ENCODE data around the gene PPP3R1.

Gene PPP3R1

DNA sequence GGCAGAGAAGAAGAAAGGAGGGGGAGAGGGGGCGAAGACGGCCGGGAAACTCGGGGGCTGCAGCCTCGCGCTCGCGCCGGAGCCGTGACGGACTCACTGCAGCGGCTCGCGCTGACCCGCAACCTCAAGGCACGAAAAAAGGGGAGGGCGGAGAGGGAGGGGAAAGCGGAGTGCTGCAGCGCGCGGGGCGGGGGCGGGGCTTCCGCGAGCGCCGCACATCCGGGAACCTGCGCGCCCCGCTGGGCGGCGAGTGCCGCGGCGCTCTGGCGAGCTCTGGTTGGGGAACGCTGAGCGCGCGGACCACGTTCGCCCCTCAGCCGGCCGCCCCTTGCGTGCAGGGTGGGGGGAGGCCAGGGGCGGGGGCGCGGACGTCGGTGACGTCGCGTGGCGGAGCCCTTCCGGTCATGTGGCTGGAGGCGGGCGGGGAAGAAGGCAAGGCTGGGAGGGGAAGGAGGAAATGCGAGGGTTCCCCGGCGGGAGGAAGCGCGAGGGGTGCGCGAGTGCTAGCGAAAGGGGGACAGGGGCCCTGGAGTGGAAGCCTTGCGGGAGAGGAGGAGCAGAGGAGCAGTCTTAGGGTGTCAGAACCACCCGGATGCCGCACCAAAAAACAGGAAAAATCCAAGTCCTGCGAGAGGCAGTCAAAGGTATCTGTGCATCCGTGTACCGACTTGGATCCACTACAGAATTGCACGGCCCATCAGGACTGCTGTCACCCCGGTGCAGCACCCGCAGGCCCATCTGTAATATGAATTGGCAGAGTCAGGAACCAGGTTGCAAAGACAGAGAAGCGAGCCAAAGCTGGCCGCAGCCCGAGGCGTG, at the start of gene PPP3R1:
TSS of gene PPP3R1 (minus strand) at position 133 of the 819 bp plus-strand sequence. CDS start 405 bp downstream, outside the sequence.
- H3K36me3 ChIP-seq (ENCODE audit: control insufficient read depth in 2 of 2, insufficient read depth in 2 of 2, low read length in 2 of 2), result no peaks in the 10 kb centered on the region
- peaks cover 28 to 30% of the 10 kb centered on the region in 2 donors for H3K4me1 ChIP-seq (ENCODE audit: control insufficient read depth in 2 of 2, insufficient read depth in 2 of 2, low read length in 2 of 2)
- H3K27ac ChIP-seq (ENCODE audit: low read depth in 2 of 2, low read length in 2 of 2), result peak within 1 kb of the TSS; percentile 99
- no peaks in the 10 kb centered on the region for H3K27me3 ChIP-seq (ENCODE audit: control insufficient read depth in 2 of 2, insufficient read depth in 2 of 2, low read length in 2 of 2)
- H3K9me3 ChIP-seq (ENCODE audit: control insufficient read depth in 2 of 2, low read length in 2 of 2), result no peaks in the 10 kb centered on the region
- peak within 1 kb of the TSS; percentile 94 to 96 for H3K9ac ChIP-seq (ENCODE audit: low read depth in 1 of 2, low read length in 2 of 2)
- peak within 1 kb of the TSS; percentile 90 to 95 for H3K4me3 ChIP-seq (ENCODE audit: low read length in 2 of 2)

DNA sequence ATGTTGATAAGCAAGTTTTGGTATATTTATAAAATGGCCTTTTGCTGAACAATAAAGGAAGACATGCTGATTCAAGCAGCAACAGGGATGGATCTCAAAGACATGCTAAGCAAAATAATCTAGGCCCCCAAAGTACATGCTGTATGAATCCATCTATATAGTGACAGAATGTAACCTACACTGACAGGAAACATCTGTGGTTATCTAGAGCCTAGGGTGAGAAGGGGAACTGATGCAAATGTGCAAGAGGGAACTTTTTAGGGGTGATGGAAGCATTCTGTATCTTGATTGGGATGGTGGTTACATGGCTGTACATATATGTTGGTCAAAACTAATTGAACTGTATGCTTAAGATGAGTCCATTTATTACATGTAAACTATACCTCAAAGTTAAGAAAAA, 43.2 kb upstream of the PPP3R1 start:
- H3K27me3 ChIP-seq (ENCODE audit: control insufficient read depth in 2 of 2, insufficient read depth in 2 of 2, low read length in 2 of 2), result no peaks in the 10 kb centered on the region
- no peaks in the 10 kb centered on the region for H3K36me3 ChIP-seq (ENCODE audit: control insufficient read depth in 2 of 2, insufficient read depth in 2 of 2, low read length in 2 of 2)
- no peak overlapping the region for H3K27ac ChIP-seq (ENCODE audit: low read depth in 2 of 2, low read length in 2 of 2)
- no peak overlapping the region for H3K4me3 ChIP-seq (ENCODE audit: low read length in 2 of 2)
- no peak overlapping the region for H3K9ac ChIP-seq (ENCODE audit: low read depth in 1 of 2, low read length in 2 of 2)
- H3K4me1 ChIP-seq (ENCODE audit: control insufficient read depth in 2 of 2, insufficient read depth in 2 of 2, low read length in 2 of 2), result no peaks in the 10 kb centered on the region
- H3K9me3 ChIP-seq (ENCODE audit: control insufficient read depth in 2 of 2, low read length in 2 of 2), result no peaks in the 10 kb centered on the region

DNA sequence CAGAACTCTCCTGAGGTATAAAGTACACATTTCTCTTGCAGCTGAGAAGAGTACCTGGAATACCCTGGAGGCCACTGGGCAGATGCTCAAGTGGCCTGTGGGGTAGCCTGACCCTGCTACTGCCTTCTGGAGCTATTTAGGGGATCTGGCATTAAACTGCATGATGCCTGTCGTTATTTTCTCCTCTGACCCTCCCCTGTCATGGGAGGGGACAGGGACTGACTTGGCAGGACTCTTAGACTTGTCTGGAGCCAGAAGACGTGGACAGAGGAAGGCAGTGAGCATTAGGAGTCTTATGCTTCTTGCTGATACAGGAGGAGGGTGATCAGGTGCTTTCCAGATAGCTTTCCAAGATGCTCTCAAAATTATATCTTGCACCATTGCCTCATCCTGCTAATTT, 42.6 kb upstream of the PPP3R1 start:
- Histone ChIP-seq H3K4me1 (ENCODE audit: control insufficient read depth in 2 of 2, insufficient read depth in 2 of 2, low read length in 2 of 2) (no peaks in the 10 kb centered on the region), H3K27ac (ENCODE audit: low read depth in 2 of 2, low read length in 2 of 2) (no peak overlapping the region), H3K36me3 (ENCODE audit: control insufficient read depth in 2 of 2, insufficient read depth in 2 of 2, low read length in 2 of 2) (no peaks in the 10 kb centered on the region), H3K9ac (ENCODE audit: low read depth in 1 of 2, low read length in 2 of 2) (no peak overlapping the region), H3K4me3 (ENCODE audit: low read length in 2 of 2) (no peak overlapping the region), H3K27me3 (ENCODE audit: control insufficient read depth in 2 of 2, insufficient read depth in 2 of 2, low read length in 2 of 2) (no peaks in the 10 kb centered on the region), H3K9me3 (ENCODE audit: control insufficient read depth in 2 of 2, low read length in 2 of 2) (no peaks in the 10 kb centered on the region)

DNA sequence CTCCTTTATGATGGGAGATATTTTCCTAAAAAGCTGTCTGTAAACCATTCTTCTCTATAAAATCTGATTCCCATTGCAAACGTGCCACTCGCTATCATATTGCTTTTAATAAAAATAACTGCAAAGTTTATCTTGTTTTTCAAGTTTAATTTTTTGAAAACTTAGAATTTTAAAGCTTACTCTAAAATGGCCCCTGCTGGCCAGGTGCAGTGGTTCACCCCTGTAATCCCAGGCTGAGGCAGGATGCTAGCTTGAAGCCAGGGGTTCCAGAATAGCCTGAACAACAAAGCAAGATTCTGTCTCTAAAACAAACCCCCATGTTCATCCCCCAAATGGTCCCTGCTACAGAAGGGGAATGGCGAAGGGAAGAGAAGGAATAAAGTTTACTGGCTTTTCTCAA, 41.9 kb upstream of the PPP3R1 start:
- H3K9ac ChIP-seq (ENCODE audit: low read depth in 1 of 2, low read length in 2 of 2), result no peak overlapping the region
- H3K4me3 ChIP-seq (ENCODE audit: low read length in 2 of 2), result no peak overlapping the region
- no peak overlapping the region for H3K27ac ChIP-seq (ENCODE audit: low read depth in 2 of 2, low read length in 2 of 2)
- H3K27me3 ChIP-seq (ENCODE audit: control insufficient read depth in 2 of 2, insufficient read depth in 2 of 2, low read length in 2 of 2), result no peaks in the 10 kb centered on the region
- no peaks in the 10 kb centered on the region for H3K36me3 ChIP-seq (ENCODE audit: control insufficient read depth in 2 of 2, insufficient read depth in 2 of 2, low read length in 2 of 2)
- no peaks in the 10 kb centered on the region for H3K9me3 ChIP-seq (ENCODE audit: control insufficient read depth in 2 of 2, low read length in 2 of 2)
- no peaks in the 10 kb centered on the region for H3K4me1 ChIP-seq (ENCODE audit: control insufficient read depth in 2 of 2, insufficient read depth in 2 of 2, low read length in 2 of 2)

DNA sequence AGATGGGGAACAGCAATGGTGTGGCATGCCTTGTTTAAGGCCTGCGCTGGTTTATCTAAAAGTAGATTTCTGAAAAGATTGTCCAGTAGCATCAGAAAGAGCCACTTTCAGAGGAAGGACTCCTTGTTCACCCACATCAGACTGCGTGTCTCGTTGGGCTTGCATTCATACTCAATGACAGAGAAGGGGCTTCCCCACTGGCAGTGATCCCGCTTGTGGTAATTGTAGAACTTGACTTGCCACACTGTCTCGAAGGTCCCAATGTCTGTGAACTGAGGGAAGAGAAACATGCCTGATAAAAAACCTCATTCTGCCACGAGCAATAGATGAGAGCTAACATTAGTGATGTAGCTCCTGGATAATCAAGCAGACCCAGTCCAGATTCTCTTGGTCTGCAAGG, 41.4 kb upstream of the PPP3R1 start:
- Histone ChIP-seq H3K36me3 (ENCODE audit: control insufficient read depth in 2 of 2, insufficient read depth in 2 of 2, low read length in 2 of 2) (no peaks in the 10 kb centered on the region), H3K9ac (ENCODE audit: low read depth in 1 of 2, low read length in 2 of 2) (no peak overlapping the region), H3K9me3 (ENCODE audit: control insufficient read depth in 2 of 2, low read length in 2 of 2) (no peaks in the 10 kb centered on the region), H3K27me3 (ENCODE audit: control insufficient read depth in 2 of 2, insufficient read depth in 2 of 2, low read length in 2 of 2) (no peaks in the 10 kb centered on the region), H3K4me3 (ENCODE audit: low read length in 2 of 2) (no peak overlapping the region), H3K27ac (ENCODE audit: low read depth in 2 of 2, low read length in 2 of 2) (no peak overlapping the region), H3K4me1 (ENCODE audit: control insufficient read depth in 2 of 2, insufficient read depth in 2 of 2, low read length in 2 of 2) (no peaks in the 10 kb centered on the region)

GRCh38 chr2:68293024-68293423, 40.7 kb upstream of the PPP3R1 start:
- no peaks in the 10 kb centered on the region for H3K27me3 ChIP-seq (ENCODE audit: control insufficient read depth in 2 of 2, insufficient read depth in 2 of 2, low read length in 2 of 2)
- H3K9me3 ChIP-seq (ENCODE audit: control insufficient read depth in 2 of 2, low read length in 2 of 2), result no peaks in the 10 kb centered on the region
- no peaks in the 10 kb centered on the region for H3K36me3 ChIP-seq (ENCODE audit: control insufficient read depth in 2 of 2, insufficient read depth in 2 of 2, low read length in 2 of 2)
- no peak overlapping the region for H3K9ac ChIP-seq (ENCODE audit: low read depth in 1 of 2, low read length in 2 of 2)
- no peak overlapping the region for H3K4me3 ChIP-seq (ENCODE audit: low read length in 2 of 2)
- H3K4me1 ChIP-seq (ENCODE audit: control insufficient read depth in 2 of 2, insufficient read depth in 2 of 2, low read length in 2 of 2), result no peaks in the 10 kb centered on the region
- H3K27ac ChIP-seq (ENCODE audit: low read depth in 2 of 2, low read length in 2 of 2), result no peak overlapping the region

DNA sequence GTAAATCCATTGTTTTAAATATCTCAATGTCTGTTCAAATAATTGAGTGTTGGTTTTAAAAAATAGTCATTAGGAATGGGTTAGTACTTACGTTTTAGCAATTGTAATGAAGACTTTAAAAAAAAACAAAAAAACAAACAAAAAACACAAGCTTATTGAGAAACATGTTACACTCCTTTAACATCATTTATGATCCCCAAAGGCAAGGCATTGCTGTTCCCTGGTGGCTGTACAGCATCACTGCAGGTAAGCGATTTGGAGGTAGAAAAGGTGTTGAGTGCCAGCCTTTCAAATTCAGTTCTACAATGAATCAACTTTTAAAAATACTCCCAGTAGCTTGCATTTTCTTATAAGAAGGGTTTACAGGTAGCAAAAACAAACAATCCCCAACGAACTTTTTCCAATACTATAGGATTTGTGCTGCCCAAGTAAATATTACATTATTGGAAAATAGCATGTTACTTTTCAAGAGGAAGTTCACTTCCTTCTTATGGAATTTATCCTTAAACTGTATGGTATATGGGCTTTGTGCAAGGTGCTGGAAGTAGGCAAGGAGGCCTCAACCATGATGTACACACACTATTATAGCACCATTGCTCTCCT, 39.9 kb upstream of the PPP3R1 start:
- Histone ChIP-seq H3K4me3 (ENCODE audit: low read length in 2 of 2) (no peak overlapping the region), H3K27ac (ENCODE audit: low read depth in 2 of 2, low read length in 2 of 2) (no peak overlapping the region), H3K36me3 (ENCODE audit: control insufficient read depth in 2 of 2, insufficient read depth in 2 of 2, low read length in 2 of 2) (no peaks in the 10 kb centered on the region), H3K4me1 (ENCODE audit: control insufficient read depth in 2 of 2, insufficient read depth in 2 of 2, low read length in 2 of 2) (peaks cover 0 to 2% of the 10 kb centered on the region in 2 donors), H3K9me3 (ENCODE audit: control insufficient read depth in 2 of 2, low read length in 2 of 2) (no peaks in the 10 kb centered on the region), H3K27me3 (ENCODE audit: control insufficient read depth in 2 of 2, insufficient read depth in 2 of 2, low read length in 2 of 2) (no peaks in the 10 kb centered on the region), H3K9ac (ENCODE audit: low read depth in 1 of 2, low read length in 2 of 2) (no peak overlapping the region)

- Histone ChIP-seq H3K4me1 (ENCODE audit: control insufficient read depth in 2 of 2, insufficient read depth in 2 of 2, low read length in 2 of 2) (peaks cover 0 to 2% of the 10 kb centered on the region in 2 donors), H3K9ac (ENCODE audit: low read depth in 1 of 2, low read length in 2 of 2) (no peak overlapping the region), H3K9me3 (ENCODE audit: control insufficient read depth in 2 of 2, low read length in 2 of 2) (no peaks in the 10 kb centered on the region), H3K36me3 (ENCODE audit: control insufficient read depth in 2 of 2, insufficient read depth in 2 of 2, low read length in 2 of 2) (no peaks in the 10 kb centered on the region), H3K27me3 (ENCODE audit: control insufficient read depth in 2 of 2, insufficient read depth in 2 of 2, low read length in 2 of 2) (no peaks in the 10 kb centered on the region), H3K27ac (ENCODE audit: low read depth in 2 of 2, low read length in 2 of 2) (no peak overlapping the region), H3K4me3 (ENCODE audit: low read length in 2 of 2) (no peak overlapping the region)
Measured at GRCh38 chr2:68291314-68291713, 39.0 kb upstream of the PPP3R1 start.

GRCh38 chr2:68290901-68291300, 38.6 kb upstream of the PPP3R1 start:
- H3K27me3 ChIP-seq (ENCODE audit: control insufficient read depth in 2 of 2, insufficient read depth in 2 of 2, low read length in 2 of 2), result no peaks in the 10 kb centered on the region
- no peak overlapping the region for H3K4me3 ChIP-seq (ENCODE audit: low read length in 2 of 2)
- H3K4me1 ChIP-seq (ENCODE audit: control insufficient read depth in 2 of 2, insufficient read depth in 2 of 2, low read length in 2 of 2), result peaks cover 0 to 2% of the 10 kb centered on the region in 2 donors
- no peaks in the 10 kb centered on the region for H3K9me3 ChIP-seq (ENCODE audit: control insufficient read depth in 2 of 2, low read length in 2 of 2)
- no peak overlapping the region for H3K27ac ChIP-seq (ENCODE audit: low read depth in 2 of 2, low read length in 2 of 2)
- H3K9ac ChIP-seq (ENCODE audit: low read depth in 1 of 2, low read length in 2 of 2), result no peak overlapping the region
- H3K36me3 ChIP-seq (ENCODE audit: control insufficient read depth in 2 of 2, insufficient read depth in 2 of 2, low read length in 2 of 2), result no peaks in the 10 kb centered on the region

DNA sequence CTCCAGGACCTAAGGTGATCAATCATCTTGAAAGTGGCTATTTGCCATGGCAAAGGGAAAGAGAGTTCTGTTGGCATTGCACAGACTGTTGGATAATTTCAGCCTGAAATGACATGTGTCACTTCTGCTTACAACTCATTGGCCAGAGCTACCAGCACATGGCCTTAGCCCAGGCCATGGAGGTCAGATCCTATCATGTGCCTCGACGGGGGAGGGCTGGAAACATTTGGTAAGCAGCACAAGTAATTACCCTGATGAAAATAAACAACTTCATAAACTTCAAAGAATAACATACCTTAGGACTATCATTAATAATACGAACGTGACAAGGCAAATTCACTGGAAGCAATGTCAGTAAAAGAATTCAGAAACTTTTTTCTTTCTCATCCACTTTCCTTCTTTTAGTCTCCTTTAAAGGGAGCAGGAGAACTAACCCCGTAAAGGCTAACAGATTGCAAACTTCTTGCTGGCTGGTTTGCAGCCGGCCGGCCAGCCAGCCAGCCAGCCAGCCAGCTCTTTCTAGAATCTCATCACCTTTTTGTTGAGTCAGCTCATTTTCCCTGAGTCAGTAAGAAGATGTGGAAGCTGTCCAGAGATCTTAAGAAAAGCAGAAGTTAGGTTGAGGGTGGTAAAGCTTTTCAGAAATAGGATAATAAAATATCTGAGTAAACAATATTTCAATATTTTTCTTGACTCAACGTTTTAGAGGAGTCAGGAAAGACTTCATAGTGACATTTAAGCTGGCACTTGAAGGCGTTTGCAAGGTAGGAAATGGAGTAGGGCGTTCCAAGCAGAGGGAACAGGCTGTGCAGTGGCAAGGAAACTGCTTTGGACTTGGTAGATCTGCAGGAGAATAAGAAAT, 35.5 kb upstream of the PPP3R1 start:
- Histone ChIP-seq H3K36me3 (ENCODE audit: control insufficient read depth in 2 of 2, insufficient read depth in 2 of 2, low read length in 2 of 2) (no peaks in the 10 kb centered on the region), H3K27ac (ENCODE audit: low read depth in 2 of 2, low read length in 2 of 2) (peak overlapping the region in 1 of 2 donors; percentile 20), H3K27me3 (ENCODE audit: control insufficient read depth in 2 of 2, insufficient read depth in 2 of 2, low read length in 2 of 2) (no peaks in the 10 kb centered on the region), H3K9ac (ENCODE audit: low read depth in 1 of 2, low read length in 2 of 2) (no peak overlapping the region), H3K4me1 (ENCODE audit: control insufficient read depth in 2 of 2, insufficient read depth in 2 of 2, low read length in 2 of 2) (peaks cover 0 to 2% of the 10 kb centered on the region in 2 donors), H3K9me3 (ENCODE audit: control insufficient read depth in 2 of 2, low read length in 2 of 2) (no peaks in the 10 kb centered on the region), H3K4me3 (ENCODE audit: low read length in 2 of 2) (no peak overlapping the region)

All from mucosa of rectum (tissue), 2 donors.